Measurements from ENCODE around the gene ZNF33B. TPM values are rescaled to one million over a fixed set of nuclear protein-coding genes. Genes with fewer than 3 reads are reported as not detected.

Gene ZNF33B
- total RNA-seq, 1 experiment from 2014 or later, result 4.2 TPM

GRCh38 chr10:42552188-42553063 lies 85.9 kb downstream of the ZNF33B start:
- peak; percentile 94 for DNase-seq
- Histone ChIP-seq H3K36me3 (peaks cover 8% of the 10 kb centered on the region; the same call in 1 of the 2 replicates), H3K9me3 (no peaks in the 10 kb centered on the region), H3K4me3 (peak overlapping the region; percentile 96), H3K27me3 (no peaks in the 10 kb centered on the region)

DNA sequence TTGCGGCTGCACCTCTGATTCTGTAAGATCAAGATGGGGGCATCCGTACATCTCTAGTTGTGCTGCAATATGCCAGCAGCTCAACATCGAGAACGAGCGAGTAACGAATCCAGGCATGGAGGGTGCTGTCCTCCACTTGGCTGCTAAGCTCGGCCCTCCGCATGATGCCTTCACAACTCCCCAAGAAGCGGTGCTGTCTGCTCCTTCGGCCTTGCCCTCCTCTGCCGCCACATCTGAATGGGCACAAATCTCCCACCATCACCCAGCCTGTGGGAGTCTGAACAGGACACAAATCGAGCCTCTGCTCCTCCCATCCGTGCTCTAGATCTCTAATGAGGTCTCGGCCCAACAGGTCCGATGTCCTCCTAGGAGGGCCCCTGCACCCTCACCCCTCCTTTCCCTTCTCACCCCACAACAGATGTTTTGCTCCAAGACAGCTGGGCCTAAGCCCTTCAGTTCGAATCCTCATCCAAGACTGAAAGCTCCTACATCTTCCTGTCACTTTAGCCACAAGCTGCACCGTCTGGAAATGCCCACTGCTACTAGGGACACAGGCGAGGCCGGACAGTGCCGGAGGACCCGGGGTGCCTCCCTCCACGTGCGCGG lies 86.7 kb downstream of the ZNF33B start:
- DNase-seq, result no peak
- peak overlapping the region; percentile 96 for H3K4me3 ChIP-seq
- H3K9me3 ChIP-seq, result 0 out of 2 replicates have a peak, but pooled peaks cover 1% of the 10 kb centered on the region
- peaks cover 8% of the 10 kb centered on the region; the same call in 1 of the 2 replicates for H3K36me3 ChIP-seq
- H3K27me3 ChIP-seq, result no peaks in the 10 kb centered on the region

- H3K27me3 ChIP-seq, result no peaks in the 10 kb centered on the region
- H3K9me3 ChIP-seq, result peaks cover 11% of the 10 kb centered on the region
- no peak for DNase-seq
- H3K4me3 ChIP-seq, result no peak overlapping the region
- peaks cover 8% of the 10 kb centered on the region for H3K36me3 ChIP-seq
Measured at GRCh38 chr10:42549851-42550250, 88.5 kb downstream of the ZNF33B start.

- DNase-seq, result no peak
- Histone ChIP-seq H3K27me3 (no peaks in the 10 kb centered on the region), H3K4me3 (no peak overlapping the region), H3K9me3 (peaks cover 17% of the 10 kb centered on the region), H3K36me3 (peaks cover 8% of the 10 kb centered on the region)
Measured at GRCh38 chr10:42548254-42548653, 90.1 kb downstream of the ZNF33B start.

DNA sequence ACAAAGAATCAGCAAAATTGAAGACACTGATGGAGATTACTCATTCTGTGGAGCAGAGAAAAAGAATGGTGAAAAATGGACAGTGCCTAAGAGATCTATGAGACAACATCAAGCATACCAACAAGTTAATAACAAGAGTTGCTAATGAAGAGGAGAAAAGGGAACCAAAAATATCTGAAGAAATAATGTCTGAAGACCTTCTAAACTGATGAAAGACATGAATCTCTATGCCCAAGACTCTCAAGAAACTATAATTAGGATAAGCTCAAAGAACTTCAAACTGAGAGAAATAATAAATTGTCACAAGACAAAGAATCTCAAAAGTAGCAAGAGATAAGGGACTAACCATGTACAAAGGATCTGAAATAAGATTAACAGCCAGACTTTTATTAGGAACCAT lies 93.4 kb downstream of the ZNF33B start:
- Histone ChIP-seq H3K36me3 (peaks cover 5% of the 10 kb centered on the region), H3K4me3 (no peak overlapping the region), H3K9me3 (peaks cover 17% of the 10 kb centered on the region), H3K27me3 (no peaks in the 10 kb centered on the region)
- DNase-seq, result no peak

DNA sequence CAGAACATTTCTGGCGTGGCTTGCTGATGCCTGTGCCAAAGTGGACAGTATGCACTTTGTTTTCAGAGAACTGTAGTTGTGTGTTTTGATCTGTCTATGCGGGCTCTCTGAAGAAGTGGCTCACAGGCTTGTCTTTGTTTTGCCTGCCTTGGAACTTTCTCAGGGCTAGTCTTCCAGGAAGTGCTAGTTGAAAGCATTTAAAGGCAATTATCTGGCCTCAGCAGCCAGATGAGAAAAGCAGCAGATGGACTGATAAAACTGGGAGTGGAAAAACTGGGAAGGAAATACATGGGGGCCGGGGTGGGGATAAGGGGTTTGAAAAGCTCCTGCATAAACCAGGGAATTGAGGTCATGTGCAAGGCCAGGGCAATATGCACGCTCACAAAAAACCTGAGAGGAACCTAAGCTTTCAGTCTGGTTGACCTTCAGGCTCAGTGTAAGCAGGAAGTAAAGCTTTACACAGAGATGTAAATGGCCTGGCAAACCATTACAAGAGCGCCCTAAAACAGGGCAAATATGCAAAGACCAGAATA lies 94.5 kb downstream of the ZNF33B start:
- Histone ChIP-seq H3K27me3 (no peaks in the 10 kb centered on the region), H3K36me3 (peaks cover 15% of the 10 kb centered on the region), H3K9me3 (peaks cover 21% of the 10 kb centered on the region), H3K4me3 (no peak overlapping the region)
- DNase-seq, result no peak

Other genes with a start within 250 kb of the ZNF33B start
- 20.6 and 22.0 TPM in 2 replicates for gene BMS1, start 144.2 kb upstream of the ZNF33B start, total RNA-seq (2014; rRNA removed; shearing (Covaris generic); ENCODE audit: low replicate concordance)